Neural cell (in vitro differentiated cells): ENCODE measurements around the gene PCNX1. TPM values are rescaled to one million over a fixed set of nuclear protein-coding genes. Genes with fewer than 3 reads are reported as not detected.

Source experiments
- H2AFZ ChIP-seq: fragments of 200-600, 300-800 bp; sonication (generic), shearing (Covaris generic); 2 replicates; pipeline ENCODE4 v1.6.0; 2014; ENCODE audit warnings: low read depth, mild to moderate bottlenecking, antibody characterized with exemption, low read length, moderate library complexity
- H3F3A ChIP-seq: fragments of 200-600 bp; shearing (Covaris generic); 2 replicates; pipeline ENCODE4 v1.6.1; 2016; ENCODE audit warnings: mild to moderate bottlenecking, moderate library complexity, mixed read lengths, antibody characterized with exemption, low read length; ENCODE audit not compliant: insufficient read depth, poor library complexity, severe bottlenecking
- H3K27ac ChIP-seq: fragments of 200-600, 300-800 bp; sonication (generic), shearing (Covaris generic); 2 replicates; pipeline ENCODE4 v1.5.1; 2014; ENCODE audit warnings: mild to moderate bottlenecking, low read length, moderate library complexity
- H3K27me3 ChIP-seq: fragments of 300-800, 200-600 bp; sonication (generic), shearing (Covaris generic); 2 replicates; pipeline ENCODE4 v1.6.0; 2014; ENCODE audit warnings: mild to moderate bottlenecking, low read depth, low read length, moderate library complexity; ENCODE audit not compliant: insufficient read depth
- H3K36me3 ChIP-seq: fragments of 300-800, 200-600 bp; sonication (generic), shearing (Covaris generic); 2 replicates; pipeline ENCODE4 v1.5.1; 2014; ENCODE audit warnings: mild to moderate bottlenecking, antibody characterized with exemption, low read length, moderate library complexity; ENCODE audit not compliant: insufficient read depth
- H3K4me2 ChIP-seq: fragments of 300-800, 200-600 bp; sonication (generic), shearing (Covaris generic); 2 replicates; pipeline ENCODE4 v1.6.0; 2014; ENCODE audit warnings: mild to moderate bottlenecking, low read length
- H3K4me3 ChIP-seq: fragments of 300-800, 200-600 bp; sonication (generic), shearing (Covaris generic); 2 replicates; pipeline ENCODE4 v1.5.1; 2014; ENCODE audit warnings: mild to moderate bottlenecking, low read length, moderate library complexity
- H3K79me2 ChIP-seq: fragments of 200-600 bp; shearing (Covaris generic); replicated peaks from 2 replicates; pipeline ENCODE4 v1.6.0; 2014; ENCODE audit warnings: mild to moderate bottlenecking, low read length, moderate library complexity; ENCODE audit not compliant: insufficient read depth
- H3K9ac ChIP-seq: fragments of 300-800, 200-600 bp; sonication (generic), shearing (Covaris generic); 2 replicates; pipeline ENCODE4 v1.6.1; 2016; ENCODE audit warnings: mild to moderate bottlenecking, low read length, mixed read lengths
- H3K9me2 ChIP-seq: fragments of 200-600 bp; shearing (Covaris generic); 2 replicates; pipeline ENCODE4 v1.6.1; 2016; ENCODE audit warnings: mild to moderate bottlenecking, low read length, mixed read lengths; ENCODE audit not compliant: insufficient read depth
- H3K9me3 ChIP-seq: fragments of 200-600, 300-800 bp; sonication (generic), shearing (Covaris generic); 2 replicates; pipeline ENCODE4 v1.6.1; 2016; ENCODE audit warnings: mild to moderate bottlenecking, mixed run types, low read length, moderate library complexity, mixed read lengths
- H4K20me1 ChIP-seq: fragments of 200-600 bp; shearing (Covaris generic); 2 replicates; pipeline ENCODE4 v1.6.1; 2016; ENCODE audit warnings: mild to moderate bottlenecking, mixed run types; ENCODE audit not compliant: insufficient read depth
- CTCF ChIP-seq: fragments of 450-650 bp; IDR thresholded peaks from 2 replicates; pipeline ENCODE4 v1.5.1; 2014; ENCODE audit warnings: antibody characterized with exemption, mild to moderate bottlenecking, moderate library complexity; ENCODE audit not compliant: poor library complexity, severe bottlenecking
- EP300 ChIP-seq: fragments of 450-650 bp; conservative IDR thresholded peaks from 2 replicates; pipeline ENCODE4 v1.6.1; 2014; ENCODE audit warnings: antibody characterized with exemption, mild to moderate bottlenecking, moderate library complexity; ENCODE audit not compliant: poor library complexity, severe bottlenecking
- EZH2 ChIP-seq: fragments of 200-600, 300-800 bp; shearing (Covaris generic), sonication (generic); IDR thresholded peaks from 2 replicates; pipeline ENCODE4 v1.6.1; 2014; ENCODE audit warnings: antibody characterized with exemption, low read length, borderline replicate concordance, mild to moderate bottlenecking; ENCODE audit not compliant: insufficient read depth, poor library complexity, severe bottlenecking
- MXI1 ChIP-seq: fragments of 450-650 bp; conservative IDR thresholded peaks from 2 replicates; pipeline ENCODE4 v1.6.1; 2014; ENCODE audit warnings: antibody characterized with exemption, mild to moderate bottlenecking; ENCODE audit not compliant: poor library complexity, severe bottlenecking
- POLR2AphosphoS5 ChIP-seq: IDR thresholded peaks from 2 replicates; pipeline ENCODE4 v1.6.1; 2012
- RAD21 ChIP-seq: fragments of 450-650 bp; conservative IDR thresholded peaks from 2 replicates; pipeline ENCODE4 v1.6.1; 2014; ENCODE audit warnings: antibody characterized with exemption, mild to moderate bottlenecking, moderate library complexity
- SMC3 ChIP-seq: fragments of 450-650 bp; conservative IDR thresholded peaks from 2 replicates; pipeline ENCODE4 v1.6.1; 2014; ENCODE audit warnings: antibody characterized with exemption, mild to moderate bottlenecking, moderate library complexity; ENCODE audit not compliant: poor library complexity
- TAF1 ChIP-seq: IDR thresholded peaks from 2 replicates; pipeline ENCODE4 v1.6.1; 2012; ENCODE audit warnings: low read depth
- polyA plus RNA-seq: library from polyadenylated mRNA; depleted of rRNA; stranded (reverse); fragments of >200 nt; gene quantifications from 2 replicates; pipeline ENCODE4 v1.2.3, GENCODE V29; 2014
- TF ChIP-seq, protein P1 (sequence below): IDR thresholded peaks from 2 replicates; pipeline ENCODE4 v1.6.1; 2012; ENCODE audit warnings: borderline replicate concordance

The PCNX1 gene
- polyA plus RNA-seq, 1 donor from 2014 or later: 23.7 TPM

- Histone ChIP-seq H3K36me3 (no peaks in the 10 kb centered on the region), H2AFZ (no peak overlapping the region), H3K9me2 (no peaks in the 10 kb centered on the region), H3K4me2 (no peak overlapping the region), H3K27ac (no peak overlapping the region), H3K79me2 (no peaks in the 10 kb centered on the region), H3K9ac (no peak overlapping the region), H3K9me3 (no peaks in the 10 kb centered on the region), H3K27me3 (no peaks in the 10 kb centered on the region), H3F3A (no peaks in the 10 kb centered on the region), H4K20me1 (no peaks in the 10 kb centered on the region), H3K4me3 (no peak overlapping the region)
- TF ChIP-seq RAD21 (no peak), TAF1 (no peak), SMC3 (no peak), CTCF (no peak), EP300 (no peak), MXI1 (no peak), EZH2 (no peak), POLR2AphosphoS5 (no peak)
- TF ChIP-seq, protein P1, sequence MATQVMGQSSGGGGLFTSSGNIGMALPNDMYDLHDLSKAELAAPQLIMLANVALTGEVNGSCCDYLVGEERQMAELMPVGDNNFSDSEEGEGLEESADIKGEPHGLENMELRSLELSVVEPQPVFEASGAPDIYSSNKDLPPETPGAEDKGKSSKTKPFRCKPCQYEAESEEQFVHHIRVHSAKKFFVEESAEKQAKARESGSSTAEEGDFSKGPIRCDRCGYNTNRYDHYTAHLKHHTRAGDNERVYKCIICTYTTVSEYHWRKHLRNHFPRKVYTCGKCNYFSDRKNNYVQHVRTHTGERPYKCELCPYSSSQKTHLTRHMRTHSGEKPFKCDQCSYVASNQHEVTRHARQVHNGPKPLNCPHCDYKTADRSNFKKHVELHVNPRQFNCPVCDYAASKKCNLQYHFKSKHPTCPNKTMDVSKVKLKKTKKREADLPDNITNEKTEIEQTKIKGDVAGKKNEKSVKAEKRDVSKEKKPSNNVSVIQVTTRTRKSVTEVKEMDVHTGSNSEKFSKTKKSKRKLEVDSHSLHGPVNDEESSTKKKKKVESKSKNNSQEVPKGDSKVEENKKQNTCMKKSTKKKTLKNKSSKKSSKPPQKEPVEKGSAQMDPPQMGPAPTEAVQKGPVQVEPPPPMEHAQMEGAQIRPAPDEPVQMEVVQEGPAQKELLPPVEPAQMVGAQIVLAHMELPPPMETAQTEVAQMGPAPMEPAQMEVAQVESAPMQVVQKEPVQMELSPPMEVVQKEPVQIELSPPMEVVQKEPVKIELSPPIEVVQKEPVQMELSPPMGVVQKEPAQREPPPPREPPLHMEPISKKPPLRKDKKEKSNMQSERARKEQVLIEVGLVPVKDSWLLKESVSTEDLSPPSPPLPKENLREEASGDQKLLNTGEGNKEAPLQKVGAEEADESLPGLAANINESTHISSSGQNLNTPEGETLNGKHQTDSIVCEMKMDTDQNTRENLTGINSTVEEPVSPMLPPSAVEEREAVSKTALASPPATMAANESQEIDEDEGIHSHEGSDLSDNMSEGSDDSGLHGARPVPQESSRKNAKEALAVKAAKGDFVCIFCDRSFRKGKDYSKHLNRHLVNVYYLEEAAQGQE: no peak
Observed at GRCh38 chr14:71119832-71120231, 212.6 kb downstream of the PCNX1 start.

- H2AFZ ChIP-seq: no peak overlapping the region
- no peak overlapping the region for H3K4me3 ChIP-seq
- H3K27ac ChIP-seq: no peak overlapping the region
- H3K9me3 ChIP-seq: no peaks in the 10 kb centered on the region
- H3K36me3 ChIP-seq: no peaks in the 10 kb centered on the region
- no peaks in the 10 kb centered on the region for H4K20me1 ChIP-seq
- H3K27me3 ChIP-seq: no peaks in the 10 kb centered on the region
- H3K4me2 ChIP-seq: no peak overlapping the region
- H3K9me2 ChIP-seq: no peaks in the 10 kb centered on the region
- no peaks in the 10 kb centered on the region for H3K79me2 ChIP-seq
- no peak overlapping the region for H3K9ac ChIP-seq
- TF ChIP-seq MXI1 (no peak), EP300 (no peak), TAF1 (no peak), POLR2AphosphoS5 (no peak), RAD21 (no peak), CTCF (no peak), EZH2 (no peak), SMC3 (no peak)
- TF ChIP-seq, protein P1: no peak
- H3F3A ChIP-seq: no peaks in the 10 kb centered on the region
Observed at GRCh38 chr14:71121001-71121400, 213.7 kb downstream of the PCNX1 start.
